Peyer's patch (tissue), 4 donors: Measurements from ENCODE around the gene PLPP4. TPM values are rescaled to one million over a fixed set of nuclear protein-coding genes. Genes with fewer than 3 reads are reported as not detected.
A peak's percentile ranks its signal among the peaks of the same experiment; 100 is the strongest.

Experiments
- DNase-seq, 3 donors: peaks; one replicate each; pipeline ENCODE4 v3.0.0-alpha.2; 2017 to 2019
- H3K27ac ChIP-seq, 4 donors: fragments of 200-600 bp; sonication (generic); one replicate each; pipeline ENCODE4 v1.5.1; 2016 to 2019
- H3K27me3 ChIP-seq, 2 donors: fragments of 200-600 bp; sonication (generic); one replicate each; pipeline ENCODE4 v1.5.1; 2019
- H3K36me3 ChIP-seq, 3 donors: fragments of 200-600 bp; sonication (generic); one replicate each; pipeline ENCODE4 v1.5.1; 2016 to 2019
- H3K4me1 ChIP-seq, 4 donors: fragments of 200-600 bp; sonication (generic); one replicate each; pipeline ENCODE4 v1.5.1; 2016 to 2019
- H3K4me3 ChIP-seq, 4 donors: fragments of 200-600 bp; sonication (generic); 1 replicate in 3 of 4; 2 replicates in 1 of 4; pipeline ENCODE4 v1.5.1; 2016 to 2019; ENCODE audit warnings: mild to moderate bottlenecking in 1 of 4
- H3K9me3 ChIP-seq, 4 donors: fragments of 200-600 bp; sonication (generic); one replicate each; pipeline ENCODE4 v1.5.1; 2016 to 2019; ENCODE audit warnings: mild to moderate bottlenecking in 1 of 4
- POLR2A ChIP-seq, 2 donors: fragments of 450-650 bp; IDR thresholded peaks; one replicate each; pipeline ENCODE4 v1.5.1; 2017; ENCODE audit warnings: antibody characterized with exemption in 2 of 2, mild to moderate bottlenecking in 2 of 2, moderate library complexity in 2 of 2
- total RNA-seq, 4 donors: library from RNA; depleted of rRNA; stranded (reverse); fragments of >200 nt; gene quantifications; one replicate each; pipeline ENCODE4 v1.1.0, GENCODE V29; 2016
- TF ChIP-seq, protein P1 (sequence below), 6 experiments: fragments of 450-650 bp in 4 of 6; fragments of 200-600 bp in 2 of 6; sonication (generic) in 1 of 6; IDR thresholded peaks; one replicate each; pipeline ENCODE4 v1.5.1; 2017 to 2019; ENCODE audit warnings: antibody characterized with exemption in 6 of 6, mild to moderate bottlenecking in 3 of 6, moderate library complexity in 1 of 6

Gene PLPP4
- total RNA-seq, 4 donors from 2014 or later, result 1.3 TPM; not detected in 3

DNA sequence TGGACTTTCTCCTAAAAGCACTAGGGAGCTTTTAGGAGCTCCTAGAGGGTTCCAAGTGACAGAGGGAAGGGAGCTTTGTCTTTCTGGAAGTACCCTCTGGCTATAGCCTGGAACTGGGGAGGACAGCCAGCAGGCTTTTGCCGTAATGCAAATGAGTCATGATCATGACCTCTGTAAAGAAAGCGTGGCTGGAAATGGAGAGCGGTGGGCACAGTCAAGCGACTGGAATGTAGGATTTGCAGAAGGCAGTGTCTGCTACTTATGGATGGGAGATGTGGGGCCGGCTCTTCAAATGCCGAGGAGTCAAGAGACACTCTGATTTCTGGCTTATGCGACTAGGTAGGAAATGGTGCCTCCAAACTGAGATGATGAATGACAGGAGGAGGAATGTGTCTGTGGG, 34.6 kb upstream of the PLPP4 start:
- Histone ChIP-seq H3K4me1 (no peaks in the 10 kb centered on the region), H3K9me3 (no peaks in the 10 kb centered on the region), H3K36me3 (no peaks in the 10 kb centered on the region), H3K27ac (no peak overlapping the region), H3K4me3 (no peak overlapping the region), H3K27me3 (no peaks in the 10 kb centered on the region)
- DNase-seq, result no peak
- TF ChIP-seq, protein P1, sequence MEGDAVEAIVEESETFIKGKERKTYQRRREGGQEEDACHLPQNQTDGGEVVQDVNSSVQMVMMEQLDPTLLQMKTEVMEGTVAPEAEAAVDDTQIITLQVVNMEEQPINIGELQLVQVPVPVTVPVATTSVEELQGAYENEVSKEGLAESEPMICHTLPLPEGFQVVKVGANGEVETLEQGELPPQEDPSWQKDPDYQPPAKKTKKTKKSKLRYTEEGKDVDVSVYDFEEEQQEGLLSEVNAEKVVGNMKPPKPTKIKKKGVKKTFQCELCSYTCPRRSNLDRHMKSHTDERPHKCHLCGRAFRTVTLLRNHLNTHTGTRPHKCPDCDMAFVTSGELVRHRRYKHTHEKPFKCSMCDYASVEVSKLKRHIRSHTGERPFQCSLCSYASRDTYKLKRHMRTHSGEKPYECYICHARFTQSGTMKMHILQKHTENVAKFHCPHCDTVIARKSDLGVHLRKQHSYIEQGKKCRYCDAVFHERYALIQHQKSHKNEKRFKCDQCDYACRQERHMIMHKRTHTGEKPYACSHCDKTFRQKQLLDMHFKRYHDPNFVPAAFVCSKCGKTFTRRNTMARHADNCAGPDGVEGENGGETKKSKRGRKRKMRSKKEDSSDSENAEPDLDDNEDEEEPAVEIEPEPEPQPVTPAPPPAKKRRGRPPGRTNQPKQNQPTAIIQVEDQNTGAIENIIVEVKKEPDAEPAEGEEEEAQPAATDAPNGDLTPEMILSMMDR (IDR thresholded peaks at IDR 0.05), result no peak
- no peak for TF ChIP-seq POLR2A (IDR thresholded peaks at IDR 0.05)

DNA sequence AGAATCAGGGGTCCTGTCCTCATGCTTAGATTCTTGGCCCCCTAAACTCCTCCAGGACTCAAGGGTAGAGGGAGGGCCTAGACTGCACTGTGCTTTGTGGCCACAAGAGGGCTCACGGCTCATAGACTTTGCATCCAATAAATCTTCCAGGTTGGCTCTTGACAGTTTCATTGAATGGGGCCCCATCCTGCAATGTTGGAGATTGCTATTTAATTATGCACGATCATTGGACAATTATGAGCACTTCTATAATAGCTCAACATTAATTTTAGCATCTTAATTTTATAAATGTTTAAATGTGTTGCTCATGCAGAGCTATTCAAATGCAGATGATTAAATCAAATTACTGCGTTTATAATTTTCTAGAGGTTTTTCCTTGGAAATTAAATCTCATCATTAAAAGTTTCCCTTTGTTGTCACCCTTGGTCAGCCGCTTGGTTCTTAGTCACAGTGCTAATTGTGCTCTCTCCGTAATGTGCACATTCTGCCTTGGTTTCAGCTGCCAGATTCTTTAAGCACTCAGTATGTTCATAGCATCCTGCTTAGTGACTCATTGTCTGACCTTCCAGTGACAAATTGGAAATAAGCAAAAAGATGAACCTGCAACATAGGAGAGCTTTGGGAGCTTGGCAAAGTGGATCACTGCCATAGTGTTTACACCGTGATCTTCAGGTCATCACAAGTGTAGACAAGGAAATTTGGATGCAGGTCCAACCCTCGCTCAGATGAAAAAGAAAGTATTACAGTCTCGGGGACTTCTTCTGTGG, 33.4 kb upstream of the PLPP4 start:
- Histone ChIP-seq H3K27me3 (no peaks in the 10 kb centered on the region), H3K4me1 (no peaks in the 10 kb centered on the region)
- DNase-seq, result peak in 1 of 3 donors; percentile 49

DNA sequence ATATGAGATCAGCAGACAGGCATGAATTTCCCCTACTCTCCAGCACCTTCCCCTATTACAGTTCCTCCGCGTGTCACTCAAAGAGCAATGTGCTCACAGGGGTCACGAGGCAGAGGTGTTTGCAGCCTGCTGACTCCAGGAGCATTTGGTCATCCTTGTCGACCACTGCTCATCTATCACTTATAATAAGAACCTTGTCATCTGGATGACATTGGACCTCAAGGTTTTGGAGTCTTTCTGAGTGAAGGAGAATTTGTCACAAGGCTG, 32.9 kb upstream of the PLPP4 start:
- TF ChIP-seq POLR2A (IDR thresholded peaks at IDR 0.05), result no peak
- TF ChIP-seq, protein P1 (IDR thresholded peaks at IDR 0.05), result no peak
- Histone ChIP-seq H3K4me3 (no peak overlapping the region), H3K27me3 (no peaks in the 10 kb centered on the region), H3K4me1 (no peaks in the 10 kb centered on the region), H3K36me3 (no peaks in the 10 kb centered on the region), H3K9me3 (no peaks in the 10 kb centered on the region), H3K27ac (no peak overlapping the region)
- DNase-seq, result no peak

More for the DNA sequence above, 33.4 kb upstream of the PLPP4 start:
- TF ChIP-seq, protein P1 (IDR thresholded peaks at IDR 0.05), result peak in 4 of 6 experiments; percentile 56 to 63 (median 62)
- TF ChIP-seq POLR2A (IDR thresholded peaks at IDR 0.05), result no peak
- no peaks in the 10 kb centered on the region for H3K9me3 ChIP-seq
- H3K27ac ChIP-seq, result no peak overlapping the region
- H3K36me3 ChIP-seq, result no peaks in the 10 kb centered on the region
- no peak overlapping the region for H3K4me3 ChIP-seq

DNA sequence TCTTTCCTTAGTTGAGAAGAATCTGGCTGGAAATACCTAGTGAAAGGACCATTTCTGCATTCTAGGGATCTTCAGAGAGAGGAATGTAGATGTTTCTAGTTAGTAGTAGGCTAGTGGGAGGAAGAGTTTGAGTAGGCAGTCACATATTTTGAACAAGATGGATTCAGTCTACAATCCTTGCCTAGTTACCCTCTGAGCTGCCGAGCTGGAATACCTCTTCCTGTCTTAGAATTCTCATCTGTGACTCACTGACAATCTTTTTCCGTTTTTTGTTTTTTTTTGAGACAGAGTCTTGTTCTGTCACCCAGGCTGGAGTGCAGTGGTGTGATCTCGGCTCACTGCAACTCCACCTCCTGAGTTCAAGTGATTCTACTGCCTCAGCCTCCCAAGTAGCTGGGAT, 30.7 kb upstream of the PLPP4 start:
- DNase-seq, result no peak
- Histone ChIP-seq H3K27me3 (no peaks in the 10 kb centered on the region), H3K4me1 (no peaks in the 10 kb centered on the region), H3K4me3 (no peak overlapping the region), H3K27ac (no peak overlapping the region), H3K9me3 (no peaks in the 10 kb centered on the region), H3K36me3 (no peaks in the 10 kb centered on the region)
- TF ChIP-seq POLR2A (IDR thresholded peaks at IDR 0.05), result no peak
- TF ChIP-seq, protein P1 (IDR thresholded peaks at IDR 0.05), result no peak

DNA sequence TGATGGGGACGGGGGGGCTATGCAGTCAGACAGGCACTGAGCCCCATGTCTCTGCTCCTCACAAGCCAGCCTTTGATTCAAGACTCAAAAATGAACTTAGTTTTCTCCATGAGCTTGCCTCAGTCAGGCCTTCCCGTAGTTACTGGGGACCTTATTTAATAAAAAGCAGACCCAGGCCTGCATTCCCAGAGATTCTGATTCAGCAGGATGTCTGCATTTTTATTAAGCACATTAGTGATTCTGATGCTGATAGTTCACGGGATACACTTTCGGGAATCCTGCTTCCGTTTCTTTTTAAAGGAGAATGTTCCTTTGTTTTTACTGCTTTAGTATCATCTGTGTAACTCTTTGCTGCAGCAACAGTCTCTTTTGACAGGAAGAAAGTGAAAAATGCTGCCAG, 28.3 kb upstream of the PLPP4 start:
- Histone ChIP-seq H3K27me3 (no peaks in the 10 kb centered on the region), H3K4me1 (no peaks in the 10 kb centered on the region), H3K9me3 (no peaks in the 10 kb centered on the region), H3K4me3 (no peak overlapping the region), H3K27ac (no peak overlapping the region), H3K36me3 (no peaks in the 10 kb centered on the region)
- DNase-seq, result no peak
- TF ChIP-seq, protein P1 (IDR thresholded peaks at IDR 0.05), result no peak
- TF ChIP-seq POLR2A (IDR thresholded peaks at IDR 0.05), result no peak

DNA sequence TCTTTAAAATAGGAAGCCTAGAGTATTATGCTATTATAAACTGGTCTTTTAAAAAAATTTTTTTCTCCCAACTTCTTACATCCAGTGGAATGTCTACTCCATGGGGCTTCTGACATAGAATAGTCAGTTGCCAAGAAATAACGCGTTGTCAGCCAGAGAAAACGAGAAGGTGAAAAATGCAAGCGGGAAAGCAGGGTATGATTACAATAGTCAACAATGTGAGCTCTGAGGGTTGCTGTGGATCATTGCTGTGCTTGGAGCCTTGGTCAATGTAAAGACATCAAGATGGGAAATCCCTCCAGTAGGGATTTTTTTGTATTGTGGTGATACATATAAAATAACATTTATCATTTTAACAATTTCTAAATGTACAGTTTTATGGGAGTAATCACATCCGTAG, 27.6 kb upstream of the PLPP4 start:
- TF ChIP-seq, protein P1 (IDR thresholded peaks at IDR 0.05), result no peak
- no peak for TF ChIP-seq POLR2A (IDR thresholded peaks at IDR 0.05)
- no peak for DNase-seq
- no peaks in the 10 kb centered on the region for H3K4me1 ChIP-seq
- H3K27ac ChIP-seq, result no peak overlapping the region
- no peaks in the 10 kb centered on the region for H3K27me3 ChIP-seq
- no peaks in the 10 kb centered on the region for H3K9me3 ChIP-seq
- no peaks in the 10 kb centered on the region for H3K36me3 ChIP-seq
- no peak overlapping the region for H3K4me3 ChIP-seq
